Activated CD8-positive, alpha-beta memory T cell treated with anti-CD3 and anti-CD28 coated beads, Interleukin-2, amount 50 U/mL, for 4 hours (primary cell): ENCODE measurements around the gene CT47A7.
"Not testable (repeated sequence)": the region's sequence is repeated elsewhere in the genome, so short reads cannot be mapped to it uniquely, and the experiment has no call there.

Experiments used
- DNase-seq: peaks from one replicate; pipeline ENCODE4 v3.0.0-alpha.2; 2020

The CT47A7 gene

GRCh38 chrX:120956500-120956899 lies at the start of gene CT47A7:
CT47A7 (minus strand) TSS chrX:120956600; CDS start chrX:120956345, 255 bp downstream.
- DNase-seq, result not testable (repeated sequence)

GRCh38 chrX:121000589-121000988 lies 44.2 kb upstream of the CT47A7 start:
- DNase-seq, result no peak

- DNase-seq, result no peak
Measured at GRCh38 chrX:120999413-120999812, 43.0 kb upstream of the CT47A7 start.

- not testable (repeated sequence) for DNase-seq
Measured at GRCh38 chrX:120985660-120986059, 29.3 kb upstream of the CT47A7 start, which contains the start of gene CT47A1. CT47A1 (minus strand) TSS chrX:120985760; CDS start chrX:120985529, 231 bp downstream.
